Measurements from ENCODE around the gene PTCD1. TPM values are rescaled to one million over a fixed set of nuclear protein-coding genes. Genes with fewer than 3 reads are reported as not detected.

Gene PTCD1
- total RNA-seq, 1 donor from 2014 or later, result 8.1 TPM

DNA sequence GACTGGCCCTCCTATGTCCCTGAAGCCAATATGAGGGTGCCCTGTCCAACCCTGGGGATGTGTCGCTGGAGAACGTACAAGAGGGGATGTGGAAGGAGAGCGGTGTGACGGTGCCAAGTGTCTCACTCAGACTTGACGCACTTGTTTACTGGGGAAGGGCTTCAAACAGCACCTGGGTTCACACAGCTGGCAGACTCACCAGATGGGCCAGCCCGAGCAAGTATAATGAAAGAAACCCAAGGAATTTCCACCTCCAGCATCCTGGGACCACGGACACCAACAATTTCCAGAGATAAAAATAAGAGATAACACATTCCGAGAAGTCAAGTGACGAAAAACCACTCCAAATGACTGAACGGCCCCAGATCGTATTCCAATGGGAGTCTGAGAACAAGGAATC is 22.1 kb upstream of the PTCD1 start:
- H3K27ac Mint-ChIP-seq, result peak overlapping the region; percentile 9
- no peaks in the 10 kb centered on the region for H3K27me3 Mint-ChIP-seq (ENCODE audit: low read depth)
- no peak overlapping the region for H3K4me3 Mint-ChIP-seq (ENCODE audit: low read depth)
- H3K4me1 Mint-ChIP-seq (ENCODE audit: low read depth), result peaks cover 21% of the 10 kb centered on the region
- DNase-seq (ENCODE audit: low spot score), result no peak
- H3K9me3 Mint-ChIP-seq, result no peaks in the 10 kb centered on the region
- peaks cover 62% of the 10 kb centered on the region for H3K36me3 Mint-ChIP-seq (ENCODE audit: low read depth)
- intact Hi-C loops (cut with micrococcal nuclease), result no loop called here

DNA sequence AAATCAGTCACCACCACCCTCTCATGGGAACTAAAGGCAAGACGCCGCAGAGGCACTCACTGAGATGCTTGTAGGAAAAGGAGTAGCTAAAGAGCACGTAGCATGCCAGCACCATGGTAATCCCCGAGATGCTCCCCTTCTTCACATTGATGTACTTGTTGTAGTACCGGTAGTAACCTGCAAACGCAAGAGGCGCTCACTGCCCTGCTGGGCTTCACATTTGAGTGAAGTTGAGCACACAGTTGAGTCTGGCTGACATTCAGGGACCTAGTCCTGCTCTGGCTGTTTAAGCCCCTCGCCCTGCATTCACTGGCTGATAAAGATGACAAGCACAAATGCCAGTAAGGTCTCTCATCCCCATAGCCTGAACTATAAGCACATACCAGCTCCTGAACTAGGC is 20.5 kb upstream of the PTCD1 start:
- no peak for DNase-seq (ENCODE audit: low spot score)
- peaks cover 67% of the 10 kb centered on the region for H3K36me3 Mint-ChIP-seq (ENCODE audit: low read depth)

DNA sequence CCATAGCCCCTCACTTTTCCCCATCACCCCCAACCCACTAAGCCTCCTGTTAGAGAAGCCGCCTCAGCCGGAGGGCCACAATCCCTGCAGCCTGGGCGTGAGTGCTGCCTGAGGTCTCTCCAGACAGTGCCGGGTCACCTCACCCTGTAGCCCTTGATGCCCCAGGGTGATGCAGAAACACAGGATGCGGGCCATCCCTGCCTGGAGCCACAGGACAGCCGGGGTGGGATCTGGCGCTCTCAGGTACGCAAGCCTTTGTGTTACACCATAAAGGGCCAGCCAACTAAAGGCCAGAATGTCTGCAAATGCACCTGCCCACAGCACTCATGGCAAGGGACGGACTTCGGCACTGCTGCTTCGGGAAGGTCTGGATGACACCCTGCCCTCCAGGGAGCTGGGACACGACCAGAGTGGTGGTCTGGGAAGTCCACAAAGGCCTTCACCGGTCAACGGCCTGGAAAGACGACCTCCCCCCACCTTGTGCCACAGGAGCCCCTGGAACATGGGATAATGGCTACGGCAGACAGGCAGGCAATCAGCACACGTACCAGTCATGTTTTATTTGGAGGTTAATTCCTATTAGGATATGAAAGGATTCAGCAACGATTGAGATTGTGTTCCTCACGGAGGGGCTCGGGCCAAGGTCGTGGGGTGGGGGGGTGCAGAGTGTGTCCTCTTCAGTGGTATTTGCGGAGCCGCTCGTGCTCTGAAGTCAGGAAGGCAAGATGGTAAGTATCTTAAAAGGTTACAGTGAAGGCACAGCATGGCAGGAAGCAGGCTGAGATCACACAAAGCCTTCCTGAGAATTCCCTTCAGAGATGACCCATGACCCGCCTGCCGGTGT is 19.3 kb upstream of the PTCD1 start:
- intact Hi-C loops (cut with micrococcal nuclease), result no loop called here
- no peak overlapping the region for H3K27ac Mint-ChIP-seq
- H3K4me3 Mint-ChIP-seq (ENCODE audit: low read depth), result no peak overlapping the region
- H3K4me1 Mint-ChIP-seq (ENCODE audit: low read depth), result peaks cover 12% of the 10 kb centered on the region
- H3K27me3 Mint-ChIP-seq (ENCODE audit: low read depth), result no peaks in the 10 kb centered on the region
- no peak for DNase-seq (ENCODE audit: low spot score)
- peaks cover 69% of the 10 kb centered on the region for H3K36me3 Mint-ChIP-seq (ENCODE audit: low read depth)
- no peaks in the 10 kb centered on the region for H3K9me3 Mint-ChIP-seq

More for the DNA sequence above, 20.5 kb upstream of the PTCD1 start:
- intact Hi-C loops (cut with micrococcal nuclease), result no loop called here
- Mint-ChIP-seq H3K27ac (no peak overlapping the region), H3K4me1 (ENCODE audit: low read depth) (peaks cover 16% of the 10 kb centered on the region), H3K27me3 (ENCODE audit: low read depth) (no peaks in the 10 kb centered on the region), H3K9me3 (no peaks in the 10 kb centered on the region), H3K4me3 (ENCODE audit: low read depth) (no peak overlapping the region)

DNA sequence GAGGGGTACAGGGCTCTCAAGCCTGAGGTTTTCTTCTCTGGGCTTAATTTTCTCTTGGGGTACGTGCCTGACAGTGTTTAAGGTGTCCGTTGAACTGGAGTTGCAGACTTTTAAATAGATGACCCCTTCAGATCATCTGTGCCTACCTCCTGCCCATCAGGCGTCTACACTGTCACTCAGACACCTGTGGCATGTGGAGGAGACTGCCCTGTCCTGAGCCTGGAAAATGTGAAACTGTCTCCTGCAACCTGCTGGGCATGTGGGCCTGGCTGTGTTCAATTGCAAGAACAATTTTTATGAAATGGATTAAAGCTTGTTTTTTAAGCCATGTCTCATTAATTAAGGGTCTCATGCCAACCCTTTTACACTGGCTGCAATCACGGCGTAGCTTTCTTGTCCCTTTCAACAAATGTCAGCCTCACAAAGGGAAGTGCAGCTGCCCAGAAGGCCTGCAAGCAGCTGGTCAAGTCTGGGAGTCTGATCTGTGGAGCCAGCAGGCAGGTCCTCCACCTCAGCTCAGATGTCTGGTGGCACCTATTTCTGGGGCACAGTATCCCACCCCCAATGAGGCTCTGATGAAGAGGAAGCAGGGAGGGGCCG is 18.6 kb upstream of the PTCD1 start:
- Mint-ChIP-seq H3K27ac (no peak overlapping the region), H3K4me3 (ENCODE audit: low read depth) (no peak overlapping the region), H3K36me3 (ENCODE audit: low read depth) (peaks cover 69% of the 10 kb centered on the region), H3K9me3 (no peaks in the 10 kb centered on the region), H3K4me1 (ENCODE audit: low read depth) (peaks cover 12% of the 10 kb centered on the region), H3K27me3 (ENCODE audit: low read depth) (no peaks in the 10 kb centered on the region)
- DNase-seq (ENCODE audit: low spot score), result no peak
- intact Hi-C loops (cut with micrococcal nuclease), result no loop called here

DNA sequence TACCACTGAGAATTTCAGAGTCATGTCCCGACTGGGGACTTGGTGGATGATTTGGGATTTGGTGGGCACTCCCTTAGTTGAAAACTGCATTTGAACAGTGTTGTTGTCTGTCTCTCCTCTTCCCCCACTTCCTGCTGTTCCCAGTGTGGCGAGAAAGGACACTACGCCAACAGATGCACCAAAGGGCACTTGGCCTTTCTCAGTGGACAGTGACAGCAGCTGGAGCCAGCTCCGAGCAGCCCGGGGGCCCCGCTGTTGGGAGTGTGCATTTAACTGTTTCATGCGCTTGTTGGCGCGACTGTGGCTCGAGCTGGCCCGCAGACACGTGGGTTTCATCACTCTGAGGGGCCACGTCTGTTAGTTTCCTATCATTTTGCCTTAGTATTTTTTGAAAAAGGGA is 17.7 kb upstream of the PTCD1 start:
- Mint-ChIP-seq H3K4me3 (ENCODE audit: low read depth) (no peak overlapping the region), H3K27me3 (ENCODE audit: low read depth) (no peaks in the 10 kb centered on the region), H3K4me1 (ENCODE audit: low read depth) (peaks cover 12% of the 10 kb centered on the region), H3K9me3 (no peaks in the 10 kb centered on the region), H3K27ac (no peak overlapping the region), H3K36me3 (ENCODE audit: low read depth) (peaks cover 71% of the 10 kb centered on the region)
- no peak for DNase-seq (ENCODE audit: low spot score)
- intact Hi-C loops (cut with micrococcal nuclease), result no loop called here

DNA sequence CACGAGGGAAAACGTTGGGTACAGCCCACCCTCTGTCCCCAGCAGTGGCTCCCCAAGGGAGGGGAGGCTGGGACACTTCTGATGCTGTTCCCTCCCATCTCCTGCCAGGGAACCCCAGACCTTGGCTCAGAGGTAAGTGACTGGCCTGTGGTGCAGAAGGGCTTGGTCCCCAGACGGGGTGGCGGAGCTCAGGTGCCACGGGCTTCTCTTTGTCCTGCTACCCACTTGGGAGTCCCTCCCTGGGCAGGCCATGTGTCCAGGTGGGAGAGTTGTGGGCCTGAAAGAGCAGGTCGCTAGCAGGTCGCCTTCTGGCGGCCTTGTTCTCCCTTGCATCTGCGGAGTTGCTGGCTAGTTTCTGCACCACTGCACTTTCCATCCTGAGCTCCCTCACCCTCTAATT is 17.3 kb upstream of the PTCD1 start:
- Mint-ChIP-seq H3K36me3 (ENCODE audit: low read depth) (peaks cover 75% of the 10 kb centered on the region), H3K9me3 (no peaks in the 10 kb centered on the region), H3K4me1 (ENCODE audit: low read depth) (peaks cover 12% of the 10 kb centered on the region), H3K27ac (no peak overlapping the region), H3K27me3 (ENCODE audit: low read depth) (no peaks in the 10 kb centered on the region), H3K4me3 (ENCODE audit: low read depth) (no peak overlapping the region)
- no peak for DNase-seq (ENCODE audit: low spot score)
- intact Hi-C loops (cut with micrococcal nuclease), result no loop called here

DNA sequence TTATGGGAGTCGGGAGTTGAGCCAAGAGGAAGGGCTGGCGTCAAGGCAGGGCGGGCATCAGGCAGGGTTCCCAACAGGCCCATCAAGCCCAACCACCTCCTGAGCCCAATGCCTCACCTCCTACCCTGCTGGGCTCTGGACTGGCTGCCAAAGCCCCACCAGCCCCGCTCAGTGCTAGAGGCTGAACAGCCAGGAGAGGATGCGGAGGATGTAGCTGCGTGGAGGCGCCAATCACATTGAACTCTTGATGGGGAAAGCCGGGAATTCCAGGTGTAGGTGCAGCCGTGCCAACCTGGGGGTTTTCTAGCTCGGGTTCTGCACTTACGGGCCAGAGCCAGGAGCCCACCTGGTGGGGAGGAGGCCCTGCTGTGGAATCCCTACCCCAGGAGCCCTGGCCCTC is 14.5 kb upstream of the PTCD1 start:
- no peaks in the 10 kb centered on the region for H3K27me3 Mint-ChIP-seq (ENCODE audit: low read depth)
- intact Hi-C loops (cut with micrococcal nuclease), result no loop called here
- no peak overlapping the region for H3K4me3 Mint-ChIP-seq (ENCODE audit: low read depth)
- no peak for DNase-seq (ENCODE audit: low spot score)
- no peaks in the 10 kb centered on the region for H3K9me3 Mint-ChIP-seq
- H3K36me3 Mint-ChIP-seq (ENCODE audit: low read depth), result peaks cover 69% of the 10 kb centered on the region
- H3K27ac Mint-ChIP-seq, result no peak overlapping the region
- H3K4me1 Mint-ChIP-seq (ENCODE audit: low read depth), result no peaks in the 10 kb centered on the region

DNA sequence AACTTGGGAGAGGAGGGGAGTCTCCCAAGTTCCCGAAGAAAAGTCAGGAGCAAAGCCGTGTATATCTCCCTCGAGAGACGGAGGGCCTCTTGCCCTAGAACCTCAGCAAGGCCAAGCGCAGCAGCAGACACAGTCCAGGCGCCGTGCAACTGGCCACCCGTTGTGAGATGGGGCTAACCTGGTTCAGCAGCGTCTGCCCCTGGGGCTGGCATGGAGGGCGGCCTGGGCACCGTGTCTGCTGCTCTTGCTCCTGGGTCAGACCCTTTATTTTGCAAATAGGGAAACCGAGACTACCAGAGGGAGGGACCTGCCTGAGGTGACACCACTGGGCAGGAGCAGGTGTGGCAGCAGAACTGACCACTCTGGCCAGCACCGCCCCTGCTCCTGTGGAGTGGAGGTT is 13.9 kb upstream of the PTCD1 start:
- H3K36me3 Mint-ChIP-seq (ENCODE audit: low read depth), result peaks cover 71% of the 10 kb centered on the region
- no peaks in the 10 kb centered on the region for H3K27me3 Mint-ChIP-seq (ENCODE audit: low read depth)
- intact Hi-C loops (cut with micrococcal nuclease), result no loop called here
- no peaks in the 10 kb centered on the region for H3K9me3 Mint-ChIP-seq
- H3K4me3 Mint-ChIP-seq (ENCODE audit: low read depth), result no peak overlapping the region
- H3K27ac Mint-ChIP-seq, result no peak overlapping the region
- H3K4me1 Mint-ChIP-seq (ENCODE audit: low read depth), result no peaks in the 10 kb centered on the region
- no peak for DNase-seq (ENCODE audit: low spot score)

DNA sequence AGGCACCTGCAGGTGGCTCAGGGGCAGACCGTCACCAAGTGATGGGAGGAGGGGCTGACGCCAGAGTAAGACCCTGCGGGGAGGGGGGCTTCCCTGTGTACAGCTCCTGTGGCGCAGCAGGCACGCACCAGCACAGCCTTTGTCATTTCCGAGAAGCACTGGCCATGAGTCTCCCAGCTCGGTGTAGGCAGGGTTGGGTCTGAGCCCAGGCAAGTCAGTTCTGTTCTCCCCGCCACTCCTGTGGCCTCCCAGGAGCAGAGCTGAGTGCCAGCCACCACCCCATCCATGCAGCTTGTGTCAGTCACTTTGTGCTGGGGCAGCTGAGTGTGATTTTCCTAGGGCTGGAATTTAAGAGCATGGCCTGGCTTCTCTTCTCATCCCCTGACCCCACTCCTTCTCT is 13.3 kb upstream of the PTCD1 start:
- intact Hi-C loops (cut with micrococcal nuclease), result no loop called here
- Mint-ChIP-seq H3K36me3 (ENCODE audit: low read depth) (peaks cover 68% of the 10 kb centered on the region), H3K27ac (no peak overlapping the region)

DNA sequence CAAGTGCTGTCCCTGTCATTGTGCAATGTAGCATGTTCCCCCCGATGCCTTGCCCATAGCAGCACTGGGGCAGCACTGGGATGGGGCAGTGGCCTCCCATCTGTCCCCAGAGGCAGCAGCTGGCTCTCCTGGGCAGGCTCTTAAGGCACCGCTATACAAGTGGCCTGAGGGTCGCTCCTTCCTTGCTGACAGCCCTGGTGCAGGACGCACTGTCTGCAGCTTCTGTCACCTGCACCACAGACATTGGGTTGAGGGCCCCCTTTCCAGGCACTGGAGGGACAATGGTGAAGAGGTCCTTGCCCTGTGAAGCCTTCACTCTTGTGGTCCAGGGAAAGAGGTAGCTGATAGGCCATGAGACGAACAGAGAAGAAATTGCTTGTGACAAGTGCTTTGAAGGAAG is 10.7 kb upstream of the PTCD1 start:
- peaks cover 64% of the 10 kb centered on the region for H3K36me3 Mint-ChIP-seq (ENCODE audit: low read depth)
- no peak overlapping the region for H3K27ac Mint-ChIP-seq
- H3K4me1 Mint-ChIP-seq (ENCODE audit: low read depth), result no peaks in the 10 kb centered on the region
- no peaks in the 10 kb centered on the region for H3K27me3 Mint-ChIP-seq (ENCODE audit: low read depth)
- no peaks in the 10 kb centered on the region for H3K9me3 Mint-ChIP-seq
- DNase-seq (ENCODE audit: low spot score), result no peak
- intact Hi-C loops (cut with micrococcal nuclease), result no loop called here
- H3K4me3 Mint-ChIP-seq (ENCODE audit: low read depth), result no peak overlapping the region

More for the DNA sequence above, 13.3 kb upstream of the PTCD1 start:
- H3K4me1 Mint-ChIP-seq (ENCODE audit: low read depth), result no peaks in the 10 kb centered on the region
- H3K9me3 Mint-ChIP-seq, result no peaks in the 10 kb centered on the region
- DNase-seq (ENCODE audit: low spot score), result no peak
- H3K4me3 Mint-ChIP-seq (ENCODE audit: low read depth), result no peak overlapping the region
- H3K27me3 Mint-ChIP-seq (ENCODE audit: low read depth), result no peaks in the 10 kb centered on the region

DNA sequence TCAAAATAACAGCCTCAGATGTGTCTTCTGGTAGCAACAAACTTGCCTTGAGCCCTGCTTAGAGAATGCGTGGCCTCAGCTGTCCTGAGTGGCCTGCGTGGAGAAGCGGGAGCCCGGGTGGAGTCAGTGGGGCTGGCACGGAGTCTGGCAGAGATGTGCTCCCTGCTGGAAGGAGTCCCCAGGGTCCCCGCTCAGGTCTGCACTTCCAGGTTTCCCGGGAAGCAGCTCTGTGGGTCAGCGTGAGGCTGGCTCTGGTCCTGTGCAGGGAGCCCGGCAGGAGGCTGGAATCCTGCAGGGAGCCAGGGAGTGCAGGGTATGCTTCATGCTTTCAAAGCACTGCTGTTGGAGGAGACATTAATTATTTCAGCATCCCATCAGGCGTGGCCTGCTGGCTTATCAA is 10.3 kb upstream of the PTCD1 start:
- intact Hi-C loops (cut with micrococcal nuclease), result no loop called here
- peaks cover 65% of the 10 kb centered on the region for H3K36me3 Mint-ChIP-seq (ENCODE audit: low read depth)
- no peak overlapping the region for H3K27ac Mint-ChIP-seq
- H3K27me3 Mint-ChIP-seq (ENCODE audit: low read depth), result no peaks in the 10 kb centered on the region
- H3K9me3 Mint-ChIP-seq, result no peaks in the 10 kb centered on the region
- H3K4me1 Mint-ChIP-seq (ENCODE audit: low read depth), result no peaks in the 10 kb centered on the region
- DNase-seq (ENCODE audit: low spot score), result no peak
- no peak overlapping the region for H3K4me3 Mint-ChIP-seq (ENCODE audit: low read depth)

DNA sequence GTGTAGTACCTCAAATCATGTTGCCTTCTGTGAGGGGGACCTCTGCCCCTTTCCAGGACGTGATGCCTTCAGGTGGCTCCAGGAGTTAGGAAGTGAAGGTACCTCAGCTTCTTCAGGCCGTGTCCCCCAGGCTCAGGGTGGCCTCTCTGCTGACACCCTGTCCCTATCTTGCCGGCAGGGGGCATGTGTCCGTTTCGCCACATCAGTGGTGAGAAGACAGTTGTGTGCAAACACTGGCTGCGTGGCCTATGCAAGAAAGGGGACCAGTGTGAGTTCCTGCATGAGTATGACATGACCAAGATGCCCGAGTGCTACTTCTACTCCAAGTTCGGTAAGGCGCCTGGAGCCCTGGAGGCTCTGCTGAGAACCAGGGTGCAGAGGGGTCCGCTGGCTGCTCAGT is 9.3 kb upstream of the PTCD1 start:
- Mint-ChIP-seq H3K4me3 (ENCODE audit: low read depth) (no peak overlapping the region), H3K27ac (no peak overlapping the region), H3K27me3 (ENCODE audit: low read depth) (no peaks in the 10 kb centered on the region), H3K9me3 (no peaks in the 10 kb centered on the region), H3K36me3 (ENCODE audit: low read depth) (peaks cover 64% of the 10 kb centered on the region), H3K4me1 (ENCODE audit: low read depth) (no peaks in the 10 kb centered on the region)
- no peak for DNase-seq (ENCODE audit: low spot score)
- intact Hi-C loops (cut with micrococcal nuclease), result no loop called here

DNA sequence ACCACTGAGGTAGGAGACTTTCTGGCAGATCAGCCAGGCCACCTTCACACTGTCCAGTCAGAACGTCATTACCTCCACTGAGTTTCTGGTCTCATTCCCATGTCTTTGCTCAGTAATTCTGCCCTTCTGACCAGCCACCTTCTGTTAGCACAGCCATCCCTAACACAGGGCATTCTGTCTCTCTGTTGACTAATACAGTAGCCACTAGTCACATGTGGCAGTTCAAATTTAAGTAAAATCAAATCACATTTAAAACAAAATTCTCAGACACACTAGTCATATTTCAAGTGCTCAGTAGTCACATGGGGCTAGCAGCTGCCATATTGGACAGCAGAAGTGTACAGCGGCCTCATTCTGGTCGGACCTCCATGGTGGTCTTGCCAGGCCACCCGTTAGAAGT is 7.5 kb upstream of the PTCD1 start:
- intact Hi-C loops (cut with micrococcal nuclease), result no loop called here
- Mint-ChIP-seq H3K9me3 (no peaks in the 10 kb centered on the region), H3K36me3 (ENCODE audit: low read depth) (peaks cover 62% of the 10 kb centered on the region), H3K4me3 (ENCODE audit: low read depth) (no peak overlapping the region), H3K4me1 (ENCODE audit: low read depth) (peaks cover 4% of the 10 kb centered on the region), H3K27ac (no peak overlapping the region), H3K27me3 (ENCODE audit: low read depth) (no peaks in the 10 kb centered on the region)
- no peak for DNase-seq (ENCODE audit: low spot score)

Data from activated T-helper 2 cell treated with anti-CD3 and anti-CD28 coated beads, Interferon-gamma antibody, Interleukin-2, Interleukin-4, amounts not matched to agents 10 μg/mL and 5 μg/mL and 100 μg/mL, durations not matched to agents 14 hours and 24 hours and 36 hours (primary cell).